K562 (cell line): ENCODE results near the gene SPATA21. TPM values are rescaled to one million over a fixed set of nuclear protein-coding genes. Genes with fewer than 3 reads are reported as not detected.

Source experiments
- ARID1B ChIP-seq: fragments of 450-650 bp; IDR thresholded peaks from 2 replicates; pipeline ENCODE4 v1.6.1; 2016; ENCODE audit warnings: antibody characterized with exemption, mild to moderate bottlenecking, inconsistent platforms
- CHD7 ChIP-seq: fragments of 200-600 bp; sonication (generic); IDR thresholded peaks from one replicate; pipeline ENCODE4 v1.6.1; 2012; ENCODE audit warnings: mild to moderate bottlenecking, low read depth, low read length, inconsistent platforms
- ETV1 ChIP-seq: fragments of 450-650 bp; conservative IDR thresholded peaks from 2 replicates; pipeline ENCODE4 v1.6.1; 2016; ENCODE audit warnings: missing genetic modification characterization, control low read depth, low read depth, missing compliant biosample characterization
- FIP1L1 ChIP-seq: fragments of 200-400 bp; formaldehyde crosslinking; IDR thresholded peaks from 2 replicates; pipeline ENCODE4 v1.6.1; 2018; ENCODE audit warnings: mild to moderate bottlenecking, low read depth, low read length; ENCODE audit not compliant: poor library complexity, severe bottlenecking
- HDAC1 ChIP-seq, 2 experiments: fragments of 450-650 bp; IDR thresholded peaks; 2 replicates each; pipeline ENCODE4 v1.6.1; 2016 to 2017; ENCODE audit warnings: inconsistent platforms in 1 of 2, mild to moderate bottlenecking in 1 of 2, moderate library complexity in 1 of 2
- HIVEP1 ChIP-seq: fragments of 250-450 bp; sonication (Bioruptor Pico); IDR thresholded peaks from 2 replicates; pipeline ENCODE4 v1.4.0; 2020; ENCODE audit warnings: mild to moderate bottlenecking
- ILF3 ChIP-seq: fragments of 450-650 bp; IDR thresholded peaks from 2 replicates; pipeline ENCODE4 v1.6.1; 2018; ENCODE audit warnings: antibody characterized with exemption, mild to moderate bottlenecking, moderate library complexity, borderline replicate concordance
- KAT7 ChIP-seq: sonication (generic); formaldehyde crosslinking; IDR thresholded peaks from 2 replicates; pipeline ENCODE4 v1.8.0; 2022; ENCODE audit warnings: missing genetic modification reagents, mild to moderate bottlenecking, borderline replicate concordance
- LEF1 ChIP-seq: fragments of 450-650 bp; IDR thresholded peaks from 2 replicates; pipeline ENCODE4 v1.6.1; 2016; ENCODE audit warnings: mild to moderate bottlenecking
- NRF1 ChIP-seq, 2 experiments: fragments of 450-650 bp; IDR thresholded peaks in 1 of 2; conservative IDR thresholded peaks in 1 of 2; 2 replicates each; pipeline ENCODE4 v1.6.1; 2014; ENCODE audit warnings: mild to moderate bottlenecking in 2 of 2
- SAFB ChIP-seq: fragments of 200-400 bp; formaldehyde crosslinking; IDR thresholded peaks from 2 replicates; pipeline ENCODE4 v1.6.1; 2017; ENCODE audit warnings: low read depth, low read length, borderline replicate concordance
- TFAP4 ChIP-seq: sonication (generic); formaldehyde crosslinking; IDR thresholded peaks from 2 replicates; pipeline ENCODE4 v1.8.0; 2022; ENCODE audit warnings: missing genetic modification reagents, mild to moderate bottlenecking, moderate library complexity, borderline replicate concordance
- XRCC3 ChIP-seq: fragments of 450-650 bp; IDR thresholded peaks from 2 replicates; pipeline ENCODE4 v1.6.1; 2017; ENCODE audit warnings: mild to moderate bottlenecking, moderate library complexity
- ZBTB7A ChIP-seq: IDR thresholded peaks from 2 replicates; pipeline ENCODE4 v1.6.1; 2011; ENCODE audit warnings: low read depth, mild to moderate bottlenecking, low read length, moderate library complexity, borderline replicate concordance; ENCODE audit not compliant: control insufficient read depth
- ZNF444 ChIP-seq: fragments of 250-450 bp; sonication (Bioruptor Pico); IDR thresholded peaks from 2 replicates; pipeline ENCODE4 v1.4.0; 2020; ENCODE audit warnings: mild to moderate bottlenecking, moderate library complexity
- ZNF511 ChIP-seq: sonication (generic); formaldehyde crosslinking; IDR thresholded peaks from 2 replicates; pipeline ENCODE4 v1.8.0; 2022; ENCODE audit warnings: mild to moderate bottlenecking, missing genetic modification reagents
- ZNF75A ChIP-seq: fragments of 450-650 bp; formaldehyde crosslinking; IDR thresholded peaks from 2 replicates; pipeline ENCODE4 v1.4.0; 2020; ENCODE audit warnings: mild to moderate bottlenecking
- polyA plus RNA-seq, 8 experiments: library from polyadenylated mRNA; depleted of rRNA in 4 of 8; stranded (reverse) in 5 of 8; unstranded in 3 of 8; fragments of >200 nt; fragmentation: Nextera tagmentation in 2 of 8; fragmentation: Illumina TruSeq in 1 of 8; extraction: Ambion mirVana in 2 of 8; extraction: Trizol in 1 of 8; gene quantifications; 2 replicates each; pipeline versions ENCODE4 v1.2.1 to v1.2.3, GENCODE V29; 2011 to 2014; ENCODE audit warnings: inconsistent platforms in 1 of 8, missing spikeins in 1 of 8
- total RNA-seq, 7 experiments: library from RNA; depleted of rRNA in 6 of 7; stranded (reverse); fragments of >200 nt in 6 of 7; fragmentation: Illumina TruSeq in 2 of 7; extraction: Trizol in 2 of 7; gene quantifications; 2 replicates each; pipeline versions ENCODE4 v1.2.1 to v1.2.3, GENCODE V29; 2011 to 2021; ENCODE audit warnings: low replicate concordance in 1 of 7

Gene SPATA21
- total and polyA plus RNA-seq, 9 of the 15 experiments (the other 6 are each of a cell fraction or from before 2014, with no cell fraction given) = 0.10 to 0.36 (median 0.13) TPM; not detected in 3

DNA sequence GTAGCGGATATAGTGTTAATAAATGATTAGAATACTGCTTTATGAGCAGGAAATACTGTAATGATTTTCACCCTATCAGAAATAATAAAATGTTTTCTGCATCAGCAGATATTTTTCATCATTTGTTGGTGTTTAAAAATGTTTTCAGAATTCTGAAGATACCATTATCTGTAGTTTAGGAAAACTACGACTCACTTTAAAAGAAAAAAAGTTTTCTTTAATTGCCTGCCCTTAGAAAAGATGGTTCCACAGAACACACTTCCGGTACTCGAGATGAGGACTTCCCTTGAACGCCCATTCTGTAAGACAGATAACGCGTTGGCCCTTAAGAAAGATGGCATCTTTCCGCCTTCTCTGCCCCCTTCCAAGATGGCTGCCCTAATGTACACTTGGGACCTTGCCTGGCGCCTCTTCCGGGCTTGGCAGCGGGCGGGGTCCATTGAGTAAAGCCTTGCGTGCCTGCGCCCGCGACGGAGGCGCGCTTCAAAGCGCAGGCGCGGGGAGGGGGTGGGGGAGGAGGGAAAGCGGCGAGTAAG lies 70.4 kb downstream of the SPATA21 start, which contains the start of gene SZRD1 (continued):
- TF ChIP-seq ILF3 (no peak), XRCC3 (no peak), FIP1L1 (no peak), HIVEP1 (no peak), ZNF444 (CRISPR knock-in tag) (no peak), ZNF511 (CRISPR knock-in tag) (no peak), ZBTB7A (no peak), ARID1B (no peak), HDAC1 (IDR thresholded peaks at IDR 0.05) (no peak), LEF1 (no peak), KAT7 (no peak), ETV1 (tag) (peak; percentile 97), CHD7 (no peak), NRF1 (conservative IDR thresholded peaks at IDR 0.05 in 1 of 2, IDR thresholded peaks at IDR 0.05 in 1 of 2) (peak; percentile 98), TFAP4 (CRISPR knock-in tag) (no peak), ZNF75A (no peak), SAFB (no peak)
